Fibroblast of lung (primary cell): ENCODE measurements around the gene NLRP3.

ENCODE experiments used
- EZH2 ChIP-seq: IDR thresholded peaks from 2 replicates; pipeline ENCODE4 v1.5.1; 2012; ENCODE audit warnings: low read length, control low read depth, mild to moderate bottlenecking; ENCODE audit errors: missing control alignments
- TF ChIP-seq, protein P1 (sequence below), 2 donors: IDR thresholded peaks in 1 of 2; conservative IDR thresholded peaks in 1 of 2; 1 replicate in 1 of 2; 2 replicates in 1 of 2; pipeline ENCODE4 v1.5.1; 2011 to 2012; ENCODE audit warnings: low read length in 2 of 2, control low read depth in 1 of 2, inconsistent platforms in 1 of 2, low read depth in 1 of 2, mild to moderate bottlenecking in 1 of 2

DNA sequence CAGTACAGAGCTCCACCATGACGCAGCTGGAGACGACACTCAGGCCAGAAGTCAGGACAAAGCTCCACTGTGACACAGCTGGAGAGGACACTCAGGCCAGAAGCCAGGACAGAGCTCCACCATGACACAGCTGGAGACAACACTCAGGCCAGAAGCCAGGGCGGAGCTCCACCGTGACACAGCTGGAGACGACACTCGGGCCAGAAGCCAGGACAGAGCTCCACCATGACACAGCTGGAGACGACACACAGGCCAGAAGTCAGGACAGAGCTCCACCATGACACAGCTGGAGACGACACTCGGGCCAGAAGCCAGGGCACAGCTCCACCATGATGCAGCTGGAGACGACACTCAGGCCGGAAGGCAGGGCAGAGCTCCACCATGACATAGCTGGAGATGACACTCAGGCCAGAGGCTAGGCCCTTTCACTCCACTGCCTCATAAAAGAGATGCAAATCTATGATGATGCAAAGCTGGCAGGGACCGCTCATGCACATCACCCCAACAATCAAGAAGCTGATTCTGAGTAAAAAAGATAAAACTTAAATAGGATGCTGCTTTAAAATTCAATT lies 55.6 kb downstream of the NLRP3 start:
- TF ChIP-seq, protein P1, sequence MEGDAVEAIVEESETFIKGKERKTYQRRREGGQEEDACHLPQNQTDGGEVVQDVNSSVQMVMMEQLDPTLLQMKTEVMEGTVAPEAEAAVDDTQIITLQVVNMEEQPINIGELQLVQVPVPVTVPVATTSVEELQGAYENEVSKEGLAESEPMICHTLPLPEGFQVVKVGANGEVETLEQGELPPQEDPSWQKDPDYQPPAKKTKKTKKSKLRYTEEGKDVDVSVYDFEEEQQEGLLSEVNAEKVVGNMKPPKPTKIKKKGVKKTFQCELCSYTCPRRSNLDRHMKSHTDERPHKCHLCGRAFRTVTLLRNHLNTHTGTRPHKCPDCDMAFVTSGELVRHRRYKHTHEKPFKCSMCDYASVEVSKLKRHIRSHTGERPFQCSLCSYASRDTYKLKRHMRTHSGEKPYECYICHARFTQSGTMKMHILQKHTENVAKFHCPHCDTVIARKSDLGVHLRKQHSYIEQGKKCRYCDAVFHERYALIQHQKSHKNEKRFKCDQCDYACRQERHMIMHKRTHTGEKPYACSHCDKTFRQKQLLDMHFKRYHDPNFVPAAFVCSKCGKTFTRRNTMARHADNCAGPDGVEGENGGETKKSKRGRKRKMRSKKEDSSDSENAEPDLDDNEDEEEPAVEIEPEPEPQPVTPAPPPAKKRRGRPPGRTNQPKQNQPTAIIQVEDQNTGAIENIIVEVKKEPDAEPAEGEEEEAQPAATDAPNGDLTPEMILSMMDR (conservative IDR thresholded peaks at IDR 0.05 in 1 of 2, IDR thresholded peaks at IDR 0.05 in 1 of 2; ENCODE audit: low read depth in 1 of 2, low read length in 2 of 2) = no peak
- no peak for TF ChIP-seq EZH2
